Activated CD8-positive, alpha-beta T cell treated with anti-CD3 and anti-CD28 coated beads, Interleukin-2, amount 10 ng/mL, durations not matched to agents 7 days and 5 days (primary cell): ENCODE measurements around the gene ASAP3. TPM values are rescaled to one million over a fixed set of nuclear protein-coding genes. Genes with fewer than 3 reads are reported as not detected.
A peak's percentile ranks its signal among the peaks of the same experiment; 100 is the strongest.

Source experiments
- ATAC-seq: fragments of 150-1000 bp; cut with Tn5 transposase; one replicate; pipeline ENCODE4 v1.10.0; 2021; ENCODE audit warnings: moderate library complexity
- CTCF ChIA-PET: fragments of 350-600 bp; sonication (Branson Sonifier 250); formaldehyde crosslinking; loops from one replicate; lab custom pipeline; 2021; ENCODE audit warnings: antibody characterized with exemption; lab: Charles Lee
- POLR2A ChIA-PET: fragments of 350-600 bp; sonication (Branson Sonifier 250); formaldehyde crosslinking; loops from one replicate; lab custom pipeline; 2021; ENCODE audit warnings: antibody characterized with exemption; lab: Charles Lee
- DNase-seq: peaks from one replicate; pipeline ENCODE4 v3.0.0-alpha.2; 2020
- H3K27ac Mint-ChIP-seq: one replicate; pipeline ENCODE4 v1.8.0; 2021; ENCODE audit warnings: mild to moderate bottlenecking, mixed read lengths
- H3K27me3 Mint-ChIP-seq: one replicate; pipeline ENCODE4 v1.8.0; 2021; ENCODE audit warnings: low read depth, mixed read lengths
- H3K36me3 Mint-ChIP-seq: one replicate; pipeline ENCODE4 v1.8.0; 2021; ENCODE audit warnings: low read depth, mixed read lengths
- H3K4me1 Mint-ChIP-seq: one replicate; pipeline ENCODE4 v1.8.0; 2021; ENCODE audit warnings: low read depth, mixed read lengths
- H3K4me3 Mint-ChIP-seq: one replicate; pipeline ENCODE4 v1.8.0; 2021; ENCODE audit warnings: mild to moderate bottlenecking, mixed read lengths
- H3K9me3 Mint-ChIP-seq: one replicate; pipeline ENCODE4 v1.8.0; 2022; ENCODE audit warnings: mixed read lengths; ENCODE audit not compliant: insufficient read depth
- total RNA-seq, 2 experiments: library from RNA; stranded (reverse); gene quantifications; one replicate each; pipeline ENCODE4 v1.2.3, GENCODE V29; 2021

ASAP3 gene
- total RNA-seq, 2 experiments from 2014 or later: 0.24 to 0.83 TPM

DNA sequence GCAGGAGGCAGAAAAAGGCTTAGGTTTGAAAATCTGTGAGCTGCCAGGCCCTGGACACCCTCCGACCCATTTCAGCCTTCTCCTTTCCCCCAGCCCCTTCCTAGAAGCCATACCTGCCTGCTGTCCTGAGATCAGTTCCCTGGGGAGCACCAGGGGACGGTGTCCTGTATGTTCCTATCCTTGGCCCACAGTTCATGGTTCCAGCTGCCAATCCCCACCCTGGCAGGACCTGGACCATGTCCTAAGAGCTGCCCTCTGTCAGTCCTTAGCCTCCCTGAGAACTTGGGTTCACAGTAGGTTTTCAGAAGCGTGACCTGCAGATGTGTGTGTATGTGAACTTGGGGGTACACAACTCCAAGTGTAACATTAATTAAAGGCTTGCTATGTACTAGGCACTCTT, 63.2 kb downstream of the ASAP3 start:
- no peak for DNase-seq
- no peaks in the 10 kb centered on the region for H3K36me3 Mint-ChIP-seq
- no peak overlapping the region for H3K27ac Mint-ChIP-seq
- no peaks in the 10 kb centered on the region for H3K9me3 Mint-ChIP-seq
- H3K4me3 Mint-ChIP-seq: no peak overlapping the region
- ATAC-seq: no peak
- peaks cover 39% of the 10 kb centered on the region for H3K4me1 Mint-ChIP-seq
- CTCF ChIA-PET: no interaction called here
- peaks cover 14% of the 10 kb centered on the region for H3K27me3 Mint-ChIP-seq
- POLR2A ChIA-PET: no interaction called here

DNA sequence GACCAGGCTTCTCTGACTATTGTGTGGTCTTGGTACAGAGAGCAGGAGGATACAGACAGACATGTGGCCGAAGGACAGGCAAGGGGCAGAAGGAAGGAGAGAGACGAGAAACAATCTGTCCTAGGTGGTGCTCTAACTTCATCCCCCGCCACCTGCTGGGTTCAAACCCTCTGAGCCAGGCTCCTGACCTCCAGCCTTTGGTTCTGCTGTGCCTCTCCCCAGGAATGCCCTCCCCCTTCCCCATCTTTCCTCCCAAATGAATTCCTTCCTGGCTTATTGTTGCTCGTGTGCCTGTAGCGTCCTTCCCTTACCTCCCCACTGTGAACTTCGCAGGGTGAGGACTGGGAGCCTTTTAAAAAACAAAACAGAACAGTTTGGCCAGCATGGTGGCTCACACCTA, 64.8 kb downstream of the ASAP3 start:
- peaks cover 9% of the 10 kb centered on the region for H3K27me3 Mint-ChIP-seq
- no peak overlapping the region for H3K27ac Mint-ChIP-seq
- no peaks in the 10 kb centered on the region for H3K9me3 Mint-ChIP-seq
- DNase-seq: no peak
- ChIA-PET POLR2A (no interaction called here), CTCF (interaction anchor here (0.6 kb wide), 1 partner anchor 78 kb away, joined by 3 read pairs; no protein-coding TSS in a partner anchor)
- H3K4me1 Mint-ChIP-seq: peaks cover 33% of the 10 kb centered on the region
- ATAC-seq: no peak
- H3K36me3 Mint-ChIP-seq: no peaks in the 10 kb centered on the region
- no peak overlapping the region for H3K4me3 Mint-ChIP-seq

DNA sequence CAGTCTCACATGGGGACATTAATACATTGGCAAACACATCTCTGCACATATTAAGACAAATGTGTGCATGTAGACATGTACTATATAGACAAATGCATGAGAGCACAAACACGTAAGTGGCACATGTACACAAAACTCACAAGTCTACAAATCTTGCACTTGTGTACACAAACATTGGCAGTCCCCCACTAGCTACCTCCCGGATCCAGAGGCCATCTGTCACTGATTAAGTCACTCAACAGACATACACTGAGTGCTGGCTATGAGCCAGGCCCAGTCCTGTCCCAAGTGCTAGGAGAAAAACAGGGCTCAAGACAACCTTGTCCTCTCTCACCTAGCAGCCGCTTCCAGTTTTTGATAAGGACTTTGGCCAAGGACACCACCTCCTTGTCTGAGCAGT, 66.4 kb downstream of the ASAP3 start:
- POLR2A ChIA-PET: no interaction called here
- H3K4me1 Mint-ChIP-seq: peaks cover 19% of the 10 kb centered on the region
- no peaks in the 10 kb centered on the region for H3K36me3 Mint-ChIP-seq
- ATAC-seq (no peak), DNase-seq (no peak)
- no peak overlapping the region for H3K4me3 Mint-ChIP-seq
- no peaks in the 10 kb centered on the region for H3K9me3 Mint-ChIP-seq
- CTCF ChIA-PET: no interaction called here
- H3K27me3 Mint-ChIP-seq: no peaks in the 10 kb centered on the region
- H3K27ac Mint-ChIP-seq: no peak overlapping the region

DNA sequence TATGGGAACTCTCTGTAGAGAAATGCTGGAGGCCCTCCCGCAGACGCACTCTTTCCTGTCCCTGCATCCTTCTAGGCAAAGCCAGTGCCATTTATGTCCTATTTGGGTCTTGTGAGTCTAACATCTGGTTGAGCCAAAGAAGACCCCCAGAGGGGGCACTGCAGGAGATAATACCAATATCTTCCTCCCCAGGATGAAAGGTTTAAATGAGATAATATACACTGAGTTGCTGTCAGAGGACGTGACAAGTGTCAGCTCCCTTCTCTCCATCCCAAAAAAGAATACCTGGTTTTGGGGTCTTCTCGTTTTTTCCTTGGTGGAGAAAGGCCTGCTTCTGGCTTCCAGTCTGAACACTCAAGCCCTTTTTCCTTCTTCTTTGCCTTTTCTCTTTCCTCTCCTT, 67.0 kb downstream of the ASAP3 start:
- H3K36me3 Mint-ChIP-seq: no peaks in the 10 kb centered on the region
- DNase-seq (no peak), ATAC-seq (no peak)
- no peak overlapping the region for H3K4me3 Mint-ChIP-seq
- POLR2A ChIA-PET: no interaction called here
- H3K27me3 Mint-ChIP-seq: no peaks in the 10 kb centered on the region
- no peak overlapping the region for H3K27ac Mint-ChIP-seq
- CTCF ChIA-PET: no interaction called here
- H3K9me3 Mint-ChIP-seq: no peaks in the 10 kb centered on the region
- peaks cover 13% of the 10 kb centered on the region for H3K4me1 Mint-ChIP-seq

DNA sequence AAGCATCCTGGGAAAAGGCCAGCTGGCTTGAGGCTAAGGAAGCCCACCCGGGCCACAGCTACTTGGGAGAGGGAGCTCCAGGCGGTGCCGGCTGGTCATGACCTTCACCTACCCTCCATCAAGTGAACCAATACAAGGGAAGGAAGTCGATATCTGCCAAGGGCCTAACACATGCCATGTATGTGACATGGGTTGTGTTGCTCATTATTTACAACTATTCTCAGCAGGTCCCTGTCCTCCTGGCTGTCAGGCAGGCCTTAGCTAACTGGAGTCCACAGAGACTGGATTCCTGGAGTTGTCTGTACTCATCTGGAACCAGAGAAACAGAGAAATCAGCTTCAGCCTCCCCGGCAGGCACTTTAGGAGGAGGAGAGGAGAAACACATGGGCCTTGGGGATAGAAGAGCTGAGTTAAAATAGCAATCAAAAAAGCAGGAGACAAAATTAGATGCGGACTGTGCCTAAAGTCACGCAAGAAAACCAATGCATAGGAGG, 75.1 kb downstream of the ASAP3 start:
- Mint-ChIP-seq H3K4me3 (no peak overlapping the region), H3K27me3 (no peaks in the 10 kb centered on the region), H3K9me3 (no peaks in the 10 kb centered on the region), H3K36me3 (no peaks in the 10 kb centered on the region), H3K4me1 (peaks cover 6% of the 10 kb centered on the region), H3K27ac (no peak overlapping the region)
- ChIA-PET CTCF (no interaction called here), POLR2A (interaction anchor here (0.6 kb wide), 2 partner anchors 15 to 1798 kb away, joined by 4 to 5 read pairs; no protein-coding TSS in a partner anchor)
- no peak for DNase-seq
- ATAC-seq: no peak

DNA sequence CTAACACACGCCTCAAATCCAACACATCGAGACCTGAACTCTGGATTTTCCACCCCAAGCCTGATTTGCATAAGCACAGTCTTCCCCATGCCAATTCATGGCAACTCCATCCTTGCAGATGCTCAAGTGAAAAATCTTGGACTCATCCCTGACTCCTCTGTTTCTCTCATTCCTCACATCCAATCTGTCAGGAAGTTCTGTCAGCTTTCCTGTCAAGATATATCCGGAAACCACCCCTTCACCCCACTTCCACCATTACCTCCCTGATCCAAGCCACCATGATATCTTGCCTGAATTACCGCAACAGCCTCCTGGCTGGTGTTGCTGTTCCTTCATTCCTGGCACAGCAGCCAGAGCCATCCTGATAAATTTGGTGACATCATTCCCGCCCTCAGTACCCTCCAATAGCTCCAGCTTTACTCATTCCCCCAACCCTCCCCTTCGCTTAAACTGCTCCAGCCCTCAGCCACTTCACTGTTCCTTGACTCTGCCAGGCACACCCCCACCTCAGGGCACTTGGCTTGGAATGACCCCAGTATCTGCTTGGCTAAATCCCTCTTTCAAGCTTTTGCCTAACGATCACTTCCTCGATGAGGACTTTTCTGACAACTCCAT, 76.9 kb downstream of the ASAP3 start:
- Mint-ChIP-seq H3K27me3 (no peaks in the 10 kb centered on the region), H3K4me3 (no peak overlapping the region), H3K9me3 (no peaks in the 10 kb centered on the region), H3K36me3 (no peaks in the 10 kb centered on the region), H3K27ac (no peak overlapping the region), H3K4me1 (peaks cover 11% of the 10 kb centered on the region)
- ATAC-seq: no peak
- ChIA-PET CTCF (no interaction called here), POLR2A (no interaction called here)
- no peak for DNase-seq

DNA sequence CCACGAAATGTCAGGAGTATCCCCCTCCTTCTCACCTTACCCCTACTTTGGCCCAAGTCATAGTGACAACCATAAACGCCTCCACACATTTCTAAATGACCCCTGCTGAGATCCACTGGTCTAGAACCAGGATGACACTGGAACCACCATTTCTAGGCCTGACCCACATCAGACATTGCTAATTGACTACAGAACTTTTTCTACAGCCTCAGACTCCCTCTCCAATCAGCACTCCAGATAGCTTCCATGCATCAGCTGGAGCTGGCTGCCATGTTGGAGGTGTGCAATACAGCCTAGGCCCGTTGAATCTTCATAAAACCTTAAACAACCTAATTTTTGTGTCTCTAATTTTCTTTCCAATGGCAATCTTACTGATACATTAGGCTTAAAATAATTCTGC, 78.0 kb downstream of the ASAP3 start:
- no peak overlapping the region for H3K27ac Mint-ChIP-seq
- CTCF ChIA-PET: no interaction called here
- H3K36me3 Mint-ChIP-seq: no peaks in the 10 kb centered on the region
- POLR2A ChIA-PET: no interaction called here
- DNase-seq: no peak
- H3K4me3 Mint-ChIP-seq: no peak overlapping the region
- no peaks in the 10 kb centered on the region for H3K9me3 Mint-ChIP-seq
- ATAC-seq: no peak
- no peaks in the 10 kb centered on the region for H3K27me3 Mint-ChIP-seq
- H3K4me1 Mint-ChIP-seq: peaks cover 11% of the 10 kb centered on the region

DNA sequence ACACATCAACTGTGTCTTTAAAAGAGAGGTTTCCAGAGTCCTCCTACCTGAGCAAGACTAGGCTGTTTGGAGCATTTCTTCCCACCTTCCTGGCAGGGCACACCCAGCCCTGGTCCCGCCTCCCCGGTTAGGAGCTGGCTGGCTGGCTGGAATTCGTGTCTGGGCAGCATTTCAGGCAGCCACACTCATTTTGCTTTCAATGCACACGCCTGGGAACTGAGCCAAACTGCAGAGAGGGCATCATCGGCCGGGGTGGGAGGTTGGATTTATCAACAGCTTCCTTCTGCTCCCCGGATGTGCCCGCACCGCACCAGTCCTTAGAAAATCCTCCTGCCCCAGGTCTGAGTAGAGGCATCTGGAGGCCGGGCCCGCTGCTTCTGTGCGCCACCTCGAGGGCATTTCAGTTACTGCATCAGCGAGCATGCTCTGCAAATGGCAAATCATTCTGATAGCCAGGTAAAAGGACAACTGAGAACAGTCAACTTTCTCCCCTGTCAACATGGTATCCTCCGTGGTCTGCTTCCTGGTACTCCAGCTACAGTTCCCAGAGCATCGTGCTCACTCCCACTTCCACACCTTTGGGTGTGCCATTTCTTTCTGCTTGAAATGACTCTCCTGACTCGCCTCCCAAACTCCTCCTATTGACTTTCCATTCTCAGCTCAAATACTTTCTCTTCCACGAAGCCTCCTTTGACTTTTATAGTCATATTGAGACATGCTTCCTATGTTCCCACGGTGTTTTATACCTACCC, 80.1 kb downstream of the ASAP3 start:
- H3K4me3 Mint-ChIP-seq: no peak overlapping the region
- peaks cover 11% of the 10 kb centered on the region for H3K4me1 Mint-ChIP-seq
- ChIA-PET POLR2A (interaction anchor here (0.7 to 1.6 kb wide), 2 partner anchors 36 to 60 kb away, joined by 3 to 4 read pairs; partner anchors contain the start of gene HNRNPR), CTCF (interaction anchor here (0.6 to 3.1 kb wide), 38 partner anchors 9 to 368 kb away, joined by 3 to 22 read pairs (median 4); partner anchors contain the start of genes HNRNPR, HTR1D and ZNF436)
- peak; percentile 95 for ATAC-seq
- H3K27me3 Mint-ChIP-seq: no peaks in the 10 kb centered on the region
- H3K9me3 Mint-ChIP-seq: no peaks in the 10 kb centered on the region
- H3K36me3 Mint-ChIP-seq: no peaks in the 10 kb centered on the region
- peak; percentile 90 for DNase-seq
- no peak overlapping the region for H3K27ac Mint-ChIP-seq

DNA sequence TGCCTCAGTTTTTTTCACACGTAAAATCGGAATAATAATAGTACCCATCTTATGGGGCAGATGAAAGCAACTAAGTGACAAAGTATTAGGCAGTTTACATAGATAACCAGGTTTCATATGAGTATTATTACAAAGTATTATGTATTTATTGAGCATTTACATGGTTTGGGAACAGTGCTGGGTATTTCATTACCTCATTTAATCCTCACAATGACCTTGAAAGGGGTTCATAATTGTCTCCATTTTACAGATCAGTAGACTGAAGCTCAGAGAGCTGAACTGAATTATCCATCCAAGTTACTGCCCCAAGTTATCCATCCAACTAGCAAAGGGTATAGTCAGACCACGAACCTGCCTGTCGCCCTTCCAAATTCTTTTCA, 80.6 kb downstream of the ASAP3 start:
- no peaks in the 10 kb centered on the region for H3K27me3 Mint-ChIP-seq
- POLR2A ChIA-PET: interaction anchor here (0.7 to 1.6 kb wide), 2 partner anchors 35 to 59 kb away, joined by 3 to 4 read pairs; partner anchors contain the start of gene HNRNPR
- DNase-seq (no peak), ATAC-seq (no peak)
- CTCF ChIA-PET: interaction anchor here (0.6 to 3.1 kb wide), 34 partner anchors 9 to 301 kb away, joined by 3 to 22 read pairs (median 4); partner anchors contain the start of genes HNRNPR, HTR1D, RPL11 and ZNF436
- no peaks in the 10 kb centered on the region for H3K9me3 Mint-ChIP-seq
- no peaks in the 10 kb centered on the region for H3K36me3 Mint-ChIP-seq
- H3K27ac Mint-ChIP-seq: no peak overlapping the region
- peaks cover 11% of the 10 kb centered on the region for H3K4me1 Mint-ChIP-seq
- H3K4me3 Mint-ChIP-seq: no peak overlapping the region

DNA sequence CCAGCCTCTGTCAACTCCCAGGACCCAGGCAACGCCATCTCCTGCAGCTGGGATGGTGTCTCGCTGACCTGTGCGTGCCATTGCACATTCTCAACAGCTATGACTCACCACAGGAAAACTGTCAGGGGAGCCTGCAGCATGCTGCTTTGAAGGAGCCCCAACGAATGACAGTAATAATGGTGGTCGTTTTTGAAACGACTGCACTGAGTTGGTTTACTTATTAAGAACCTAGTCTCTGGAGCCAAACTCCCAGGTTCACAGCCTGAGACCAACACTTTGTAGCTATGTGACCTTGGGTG, 81.0 kb downstream of the ASAP3 start:
- DNase-seq: no peak
- CTCF ChIA-PET: interaction anchor here (1.0 to 3.1 kb wide), 13 partner anchors 8 to 289 kb away, joined by 3 to 22 read pairs (median 5); partner anchors contain the start of genes RPL11 and ZNF436
- no peak for ATAC-seq
- no peaks in the 10 kb centered on the region for H3K27me3 Mint-ChIP-seq
- peaks cover 11% of the 10 kb centered on the region for H3K4me1 Mint-ChIP-seq
- no peak overlapping the region for H3K4me3 Mint-ChIP-seq
- POLR2A ChIA-PET: interaction anchor here (1.3 to 1.6 kb wide), 2 partner anchors 35 kb away, joined by 3 to 4 read pairs; no protein-coding TSS in a partner anchor
- no peak overlapping the region for H3K27ac Mint-ChIP-seq
- H3K9me3 Mint-ChIP-seq: no peaks in the 10 kb centered on the region
- no peaks in the 10 kb centered on the region for H3K36me3 Mint-ChIP-seq

DNA sequence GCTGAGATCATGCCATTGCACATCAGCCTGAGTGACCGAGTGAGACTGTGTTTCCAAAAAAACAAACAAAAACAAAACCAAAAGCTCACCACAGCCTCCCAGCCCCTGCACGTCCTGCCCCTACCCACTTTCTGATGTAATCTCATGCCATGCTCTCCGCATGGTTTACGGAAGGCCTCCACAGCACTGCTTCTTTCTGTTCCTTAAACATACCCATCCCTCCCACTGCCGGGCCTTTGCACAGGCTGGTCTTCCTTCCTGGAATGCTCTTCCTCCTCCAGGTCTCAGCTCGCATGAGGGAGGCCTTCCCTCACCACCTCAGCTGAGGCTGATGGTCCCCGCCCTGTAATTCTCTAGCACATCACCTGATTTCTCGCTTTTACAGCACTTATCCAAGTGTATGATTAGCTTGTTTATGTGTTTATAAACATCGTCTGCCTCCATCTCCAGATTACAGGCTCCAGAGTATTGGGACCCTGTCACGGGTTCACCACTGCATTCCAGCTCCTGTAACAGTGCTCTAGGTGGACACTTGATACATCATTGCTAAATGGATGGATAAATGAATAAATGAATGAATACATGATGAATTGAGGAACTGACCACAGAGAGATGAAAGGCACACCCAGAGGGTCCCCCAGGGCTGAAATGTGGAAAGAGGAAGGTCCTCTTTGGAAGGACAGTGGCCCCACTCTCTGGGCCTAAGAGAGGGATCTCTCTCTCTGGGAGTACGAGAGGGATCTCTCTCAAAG, 81.5 kb downstream of the ASAP3 start:
- Mint-ChIP-seq H3K27me3 (no peaks in the 10 kb centered on the region), H3K36me3 (no peaks in the 10 kb centered on the region), H3K27ac (no peak overlapping the region), H3K9me3 (no peaks in the 10 kb centered on the region), H3K4me3 (no peak overlapping the region), H3K4me1 (peaks cover 11% of the 10 kb centered on the region)
- ChIA-PET POLR2A (interaction anchor here (1.3 kb wide), 1 partner anchor 34 kb away, joined by 3 read pairs; no protein-coding TSS in a partner anchor), CTCF (interaction anchor here (1.0 to 3.1 kb wide), 10 partner anchors 8 to 289 kb away, joined by 3 to 22 read pairs (median 8); partner anchors contain the start of genes RPL11 and ZNF436)
- DNase-seq (no peak), ATAC-seq (no peak)
